HG03558 (cell line): Measurements from ENCODE around the gene MAP3K4.
"Not testable (repeated sequence)": the region's sequence is repeated elsewhere in the genome, so short reads cannot be mapped to it uniquely, and the experiment has no call there.

Source experiments
- ATAC-seq: cut with Tn5 transposase; IDR thresholded peaks from one replicate; pipeline ENCODE4 v1.9.1; 2021; ENCODE audit warnings: moderate number of reproducible peaks; ENCODE audit not compliant: unreplicated experiment; ENCODE audit errors: extremely low read depth

The MAP3K4 gene

GRCh38 chr6:160967351-160967750 is 24.2 kb upstream of the MAP3K4 start:
- no peak for ATAC-seq

GRCh38 chr6:160967833-160968232 is 23.7 kb upstream of the MAP3K4 start:
- ATAC-seq, result no peak

- ATAC-seq, result no peak
Observed at GRCh38 chr6:160971171-160971570, 20.4 kb upstream of the MAP3K4 start.

GRCh38 chr6:160972111-160972510 is 19.5 kb upstream of the MAP3K4 start:
- ATAC-seq, result peak; percentile 75

- ATAC-seq, result not testable (repeated sequence)
Observed at GRCh38 chr6:160972594-160972993, 19.0 kb upstream of the MAP3K4 start.

GRCh38 chr6:160973311-160974250 is 18.0 kb upstream of the MAP3K4 start:
- no peak for ATAC-seq

GRCh38 chr6:160974304-160974771 is 17.2 kb upstream of the MAP3K4 start:
- no peak for ATAC-seq

- ATAC-seq, result no peak
Observed at GRCh38 chr6:160975162-160975561, 16.4 kb upstream of the MAP3K4 start.

GRCh38 chr6:160975961-160976360 is 15.6 kb upstream of the MAP3K4 start:
- not testable (repeated sequence) for ATAC-seq

- ATAC-seq, result no peak
Observed at GRCh38 chr6:160978141-160978901, 13.2 kb upstream of the MAP3K4 start.

GRCh38 chr6:160979061-160979708 is 12.4 kb upstream of the MAP3K4 start:
- no peak for ATAC-seq

- ATAC-seq, result not testable (repeated sequence)
Observed at GRCh38 chr6:160983377-160983948, 8.1 kb upstream of the MAP3K4 start.

GRCh38 chr6:160986851-160987250 is 4.7 kb upstream of the MAP3K4 start:
- ATAC-seq, result no peak

- no peak for ATAC-seq
Observed at GRCh38 chr6:160987265-160987664, 4.3 kb upstream of the MAP3K4 start.

GRCh38 chr6:160990847-160991405 is 643 bp upstream of the MAP3K4 start:
- no peak for ATAC-seq

GRCh38 chr6:160992061-160992979 is 751 bp downstream of the MAP3K4 start:
- peak; percentile 28 for ATAC-seq

GRCh38 chr6:160992980-160993314 is 1.4 kb downstream of the MAP3K4 start:
- no peak for ATAC-seq

- no peak for ATAC-seq
Observed at GRCh38 chr6:160995271-160995670, 3.7 kb downstream of the MAP3K4 start.

GRCh38 chr6:160996131-160996601 is 4.6 kb downstream of the MAP3K4 start:
- no peak for ATAC-seq
